ENCODE results near the gene SLC16A8. TPM values are rescaled to one million over a fixed set of nuclear protein-coding genes. Genes with fewer than 3 reads are reported as not detected.

Gene SLC16A8
- total RNA-seq, 1 experiment from 2014 or later, result not detected

DNA sequence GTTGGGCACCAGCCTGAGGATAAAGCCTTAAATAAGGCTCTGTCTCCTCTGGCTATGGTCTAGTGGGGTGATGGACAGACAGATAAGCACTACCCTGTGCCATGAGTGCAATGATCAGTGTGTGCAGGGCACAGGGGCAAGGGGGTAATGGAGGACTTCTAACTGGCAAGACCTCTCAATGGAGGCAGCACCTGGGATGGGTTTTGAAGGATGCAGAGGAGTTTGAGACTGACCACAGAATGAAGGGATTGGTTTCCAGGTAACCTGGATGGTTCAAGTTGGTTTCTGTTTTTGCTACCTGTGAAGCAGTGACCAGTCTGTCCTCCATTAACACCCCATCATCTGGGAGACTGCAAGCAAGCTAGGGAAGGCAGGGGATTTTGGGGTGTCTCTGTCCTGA lies 54.6 kb downstream of the SLC16A8 start:
- RAD21 ChIA-PET (ENCODE audit: low non-redundant PET in 1 of 2, low total read pairs in 2 of 2, uncharacterized antibody in 2 of 2, unreplicated experiment in 2 of 2), result no interaction called here

GRCh38 chr22:38028344-38029130 lies 55.4 kb downstream of the SLC16A8 start:
- Histone ChIP-seq H3K79me2 (ENCODE audit: insufficient read depth, low read length) (no peaks in the 10 kb centered on the region), H3K4me3 (replicated peaks in 1 of 2; ENCODE audit: low read depth in 1 of 2, low read length in 2 of 2) (no peak overlapping the region), H3K9me2 (ENCODE audit: insufficient read depth) (no peaks in the 10 kb centered on the region), H3K4me2 (ENCODE audit: low read length) (no peak overlapping the region), H3K9ac (ENCODE audit: low read length) (no peak overlapping the region), H3K4me1 (ENCODE audit: control insufficient read depth in 1 of 2, insufficient read depth in 2 of 2, low read length in 2 of 2) (peaks cover 8 to 11% of the 10 kb centered on the region in 2 experiments), H3K9me3 (ENCODE audit: control insufficient read depth in 1 of 2, insufficient read depth in 1 of 2, low read depth in 1 of 2, low read length in 2 of 2) (no peaks in the 10 kb centered on the region), H4K20me1 (ENCODE audit: insufficient read depth) (no peaks in the 10 kb centered on the region), H2AFZ (ENCODE audit: low read depth, low read length, poor library complexity, severe bottlenecking) (no peak overlapping the region), H3K36me3 (ENCODE audit: control insufficient read depth in 1 of 2, insufficient read depth in 2 of 2, low read length in 2 of 2) (no peaks in the 10 kb centered on the region), H3K27ac (ENCODE audit: low read depth, low read length) (no peak overlapping the region), H3K27me3 (ENCODE audit: insufficient read depth, low read length) (no peaks in the 10 kb centered on the region)
- ChIA-PET POLR2A (no interaction called here), RAD21 (ENCODE audit: low non-redundant PET in 1 of 2, low total read pairs in 2 of 2, uncharacterized antibody in 2 of 2, unreplicated experiment in 2 of 2) (no interaction called here), CTCF (no interaction called here)
- no TSS peak for BruUV-seq (replicated peaks)
- ATAC-seq (no peak), DNase-seq (ENCODE audit: low read depth, low spot score) (no peak)
- intact Hi-C loops (cut with micrococcal nuclease), result no loop called here
- TF ChIP-seq POLR2A (IDR thresholded peaks at IDR 0.05; ENCODE audit: borderline replicate concordance, extremely low read depth, insufficient read depth, insufficient read length), result no peak
- no peak for TF ChIP-seq FOSL1 (IDR thresholded peaks at IDR 0.05; ENCODE audit: low read depth)
- TF ChIP-seq ZNF274 (IDR thresholded peaks at IDR 0.05; ENCODE audit: low read depth, low read length), result no peak
- no peak for TF ChIP-seq CBX3 (IDR thresholded peaks at IDR 0.05; ENCODE audit: low read depth)
- no peak for TF ChIP-seq POLR2AphosphoS5 (IDR thresholded peaks at IDR 0.05; ENCODE audit: low read depth, low read length)
- no peak for TF ChIP-seq SRF (IDR thresholded peaks at IDR 0.05; ENCODE audit: low read depth)
- no peak for TF ChIP-seq CEBPB (IDR thresholded peaks at IDR 0.05; ENCODE audit: low read depth)
- TF ChIP-seq ELF1 (IDR thresholded peaks at IDR 0.05; ENCODE audit: borderline replicate concordance, low read depth), result no peak
- TF ChIP-seq, protein P1, sequence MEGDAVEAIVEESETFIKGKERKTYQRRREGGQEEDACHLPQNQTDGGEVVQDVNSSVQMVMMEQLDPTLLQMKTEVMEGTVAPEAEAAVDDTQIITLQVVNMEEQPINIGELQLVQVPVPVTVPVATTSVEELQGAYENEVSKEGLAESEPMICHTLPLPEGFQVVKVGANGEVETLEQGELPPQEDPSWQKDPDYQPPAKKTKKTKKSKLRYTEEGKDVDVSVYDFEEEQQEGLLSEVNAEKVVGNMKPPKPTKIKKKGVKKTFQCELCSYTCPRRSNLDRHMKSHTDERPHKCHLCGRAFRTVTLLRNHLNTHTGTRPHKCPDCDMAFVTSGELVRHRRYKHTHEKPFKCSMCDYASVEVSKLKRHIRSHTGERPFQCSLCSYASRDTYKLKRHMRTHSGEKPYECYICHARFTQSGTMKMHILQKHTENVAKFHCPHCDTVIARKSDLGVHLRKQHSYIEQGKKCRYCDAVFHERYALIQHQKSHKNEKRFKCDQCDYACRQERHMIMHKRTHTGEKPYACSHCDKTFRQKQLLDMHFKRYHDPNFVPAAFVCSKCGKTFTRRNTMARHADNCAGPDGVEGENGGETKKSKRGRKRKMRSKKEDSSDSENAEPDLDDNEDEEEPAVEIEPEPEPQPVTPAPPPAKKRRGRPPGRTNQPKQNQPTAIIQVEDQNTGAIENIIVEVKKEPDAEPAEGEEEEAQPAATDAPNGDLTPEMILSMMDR (IDR thresholded peaks at IDR 0.05 in 2 of 3, conservative IDR thresholded peaks at IDR 0.05 in 1 of 3; ENCODE audit: borderline replicate concordance in 1 of 3, insufficient read depth in 1 of 3, low read depth in 2 of 3, low read length in 2 of 3), result no peak
- no peak for TF ChIP-seq RAD21 (IDR thresholded peaks at IDR 0.05; ENCODE audit: low read depth)
- no peak for TF ChIP-seq EZH2 (IDR thresholded peaks at IDR 0.05)
- no peak for TF ChIP-seq REST (IDR thresholded peaks at IDR 0.05; ENCODE audit: low read depth)
- no peak for TF ChIP-seq SIN3A (IDR thresholded peaks at IDR 0.05; ENCODE audit: low read depth)

More for the DNA sequence above, 54.6 kb downstream of the SLC16A8 start:
- H3K4me2 ChIP-seq (ENCODE audit: low read length), result no peak overlapping the region
- no peak overlapping the region for H3K9ac ChIP-seq (ENCODE audit: low read length)
- H3K4me1 ChIP-seq (ENCODE audit: control insufficient read depth in 1 of 2, insufficient read depth in 2 of 2, low read length in 2 of 2), result peaks cover 17 to 19% of the 10 kb centered on the region in 2 experiments
- no peaks in the 10 kb centered on the region for H3K9me3 ChIP-seq (ENCODE audit: control insufficient read depth in 1 of 2, insufficient read depth in 1 of 2, low read depth in 1 of 2, low read length in 2 of 2)
- H2AFZ ChIP-seq (ENCODE audit: low read depth, low read length, poor library complexity, severe bottlenecking), result no peak overlapping the region
- no peak overlapping the region for H3K4me3 ChIP-seq (replicated peaks in 1 of 2; ENCODE audit: low read depth in 1 of 2, low read length in 2 of 2)
- no peaks in the 10 kb centered on the region for H4K20me1 ChIP-seq (ENCODE audit: insufficient read depth)
- no peak for ATAC-seq
- intact Hi-C loops (cut with micrococcal nuclease), result no loop called here
- no peaks in the 10 kb centered on the region for H3K79me2 ChIP-seq (ENCODE audit: insufficient read depth, low read length)
- DNase-seq (ENCODE audit: low read depth, low spot score), result no peak
- TF ChIP-seq EZH2 (IDR thresholded peaks at IDR 0.05), result no peak
- no peak for TF ChIP-seq MAX (IDR thresholded peaks at IDR 0.05)
- TF ChIP-seq YY1 (IDR thresholded peaks at IDR 0.05; ENCODE audit: extremely low read depth, insufficient replicate concordance, low read depth, low read length), result no peak
- TF ChIP-seq FOSL1 (IDR thresholded peaks at IDR 0.05; ENCODE audit: low read depth), result no peak
- no peaks in the 10 kb centered on the region for H3K9me2 ChIP-seq (ENCODE audit: insufficient read depth)
- POLR2A ChIA-PET, result no interaction called here
- no peaks in the 10 kb centered on the region for H3K36me3 ChIP-seq (ENCODE audit: control insufficient read depth in 1 of 2, insufficient read depth in 2 of 2, low read length in 2 of 2)
- no TSS peak for BruUV-seq (replicated peaks)
- CTCF ChIA-PET, result interaction anchor here (1.9 kb wide), 1 partner anchor 23 kb away, joined by 5 read pairs; no protein-coding TSS in a partner anchor
- no peaks in the 10 kb centered on the region for H3K27me3 ChIP-seq (ENCODE audit: insufficient read depth, low read length)
- no peak overlapping the region for H3K27ac ChIP-seq (ENCODE audit: low read depth, low read length)

Measured in HCT116 (cell line).